Tibial nerve (tissue), 4 donors: ENCODE data around the gene RIOK2.

ENCODE experiments used
- EP300 ChIP-seq, 2 donors: sonication (generic); formaldehyde crosslinking; IDR thresholded peaks; one replicate each; pipeline ENCODE4 v1.6.1; 2017; ENCODE audit warnings: antibody characterized with exemption in 2 of 2, mild to moderate bottlenecking in 1 of 2
- POLR2A ChIP-seq, 2 donors: fragments of 450-650 bp; IDR thresholded peaks; one replicate each; pipeline ENCODE4 v1.6.1; 2017; ENCODE audit warnings: antibody characterized with exemption in 2 of 2, mild to moderate bottlenecking in 2 of 2, moderate library complexity in 2 of 2
- TF ChIP-seq, protein P1 (sequence below), 5 experiments: fragments of 200-600 bp in 3 of 5; fragments of 450-650 bp in 2 of 5; sonication (generic) in 3 of 5; IDR thresholded peaks; one replicate each; pipeline ENCODE4 v1.5.1; 2016 to 2019; ENCODE audit warnings: antibody characterized with exemption in 5 of 5, mild to moderate bottlenecking in 3 of 5, moderate library complexity in 2 of 5

DNA sequence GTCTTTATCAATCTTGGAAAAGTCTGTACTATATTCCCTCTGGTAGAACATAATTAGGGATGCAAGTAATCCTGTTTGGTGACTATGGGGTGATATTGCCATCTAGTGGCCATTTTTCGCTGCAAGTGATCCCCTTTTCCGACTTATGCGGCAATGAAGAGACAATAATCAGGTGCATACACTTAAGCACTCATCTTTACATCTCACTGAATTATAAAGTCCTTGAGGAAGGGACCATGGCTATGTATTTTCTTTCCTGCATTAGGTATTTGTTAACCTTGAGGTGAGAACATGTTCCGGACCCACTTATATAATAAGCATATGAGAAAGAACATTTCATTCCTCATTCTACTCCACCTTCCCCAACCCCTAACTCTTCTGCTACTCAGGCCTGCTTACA, 21.0 kb downstream of the RIOK2 start:
- TF ChIP-seq, protein P1, sequence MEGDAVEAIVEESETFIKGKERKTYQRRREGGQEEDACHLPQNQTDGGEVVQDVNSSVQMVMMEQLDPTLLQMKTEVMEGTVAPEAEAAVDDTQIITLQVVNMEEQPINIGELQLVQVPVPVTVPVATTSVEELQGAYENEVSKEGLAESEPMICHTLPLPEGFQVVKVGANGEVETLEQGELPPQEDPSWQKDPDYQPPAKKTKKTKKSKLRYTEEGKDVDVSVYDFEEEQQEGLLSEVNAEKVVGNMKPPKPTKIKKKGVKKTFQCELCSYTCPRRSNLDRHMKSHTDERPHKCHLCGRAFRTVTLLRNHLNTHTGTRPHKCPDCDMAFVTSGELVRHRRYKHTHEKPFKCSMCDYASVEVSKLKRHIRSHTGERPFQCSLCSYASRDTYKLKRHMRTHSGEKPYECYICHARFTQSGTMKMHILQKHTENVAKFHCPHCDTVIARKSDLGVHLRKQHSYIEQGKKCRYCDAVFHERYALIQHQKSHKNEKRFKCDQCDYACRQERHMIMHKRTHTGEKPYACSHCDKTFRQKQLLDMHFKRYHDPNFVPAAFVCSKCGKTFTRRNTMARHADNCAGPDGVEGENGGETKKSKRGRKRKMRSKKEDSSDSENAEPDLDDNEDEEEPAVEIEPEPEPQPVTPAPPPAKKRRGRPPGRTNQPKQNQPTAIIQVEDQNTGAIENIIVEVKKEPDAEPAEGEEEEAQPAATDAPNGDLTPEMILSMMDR (IDR thresholded peaks at IDR 0.05), result peak; percentile 76 to 88 (median 79)
- TF ChIP-seq POLR2A (IDR thresholded peaks at IDR 0.05), result no peak
- no peak for TF ChIP-seq EP300 (IDR thresholded peaks at IDR 0.05)
